Kidney tubule cell (primary cell): ENCODE data around the gene FKBP1B.
"Not testable (repeated sequence)": the region's sequence is repeated elsewhere in the genome, so short reads cannot be mapped to it uniquely, and the experiment has no call there.

Experiments used
- DNase-seq: peaks from one replicate; pipeline ENCODE4 v3.0.0-alpha.2; 2018; ENCODE audit warnings: low spot score

Gene FKBP1B

DNA sequence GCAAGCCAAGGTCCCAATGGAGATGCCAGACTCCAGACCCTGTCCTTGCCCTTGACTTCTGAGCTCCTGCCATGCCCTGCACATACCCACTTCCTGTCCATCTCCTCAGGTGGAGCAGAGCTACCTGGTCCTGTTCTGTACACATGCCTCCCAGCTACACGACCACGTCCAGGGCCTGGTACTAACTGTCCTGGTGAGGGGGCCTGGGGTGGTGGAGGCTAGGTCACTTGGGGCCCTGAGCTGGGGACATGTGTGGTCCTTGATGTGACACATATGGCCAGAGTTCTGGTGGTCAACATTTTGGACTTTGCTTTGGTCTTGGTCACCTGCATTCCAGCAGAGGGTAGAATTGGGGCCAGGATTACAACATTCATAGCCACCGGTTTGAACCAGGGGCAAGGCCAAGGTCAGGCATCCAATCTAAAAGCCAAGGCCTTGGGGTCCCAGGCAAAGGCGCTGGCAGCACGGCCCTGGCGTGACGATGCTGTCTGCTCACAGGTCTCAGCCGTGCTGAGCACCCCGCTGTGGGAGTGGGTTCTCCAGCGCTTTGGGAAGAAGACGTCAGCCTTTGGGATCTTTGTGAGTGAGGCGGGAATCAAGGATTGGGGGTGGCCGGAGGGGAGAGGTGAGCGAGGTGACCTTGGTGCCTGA, 27.1 kb upstream of the FKBP1B start:
- DNase-seq: no peak

DNA sequence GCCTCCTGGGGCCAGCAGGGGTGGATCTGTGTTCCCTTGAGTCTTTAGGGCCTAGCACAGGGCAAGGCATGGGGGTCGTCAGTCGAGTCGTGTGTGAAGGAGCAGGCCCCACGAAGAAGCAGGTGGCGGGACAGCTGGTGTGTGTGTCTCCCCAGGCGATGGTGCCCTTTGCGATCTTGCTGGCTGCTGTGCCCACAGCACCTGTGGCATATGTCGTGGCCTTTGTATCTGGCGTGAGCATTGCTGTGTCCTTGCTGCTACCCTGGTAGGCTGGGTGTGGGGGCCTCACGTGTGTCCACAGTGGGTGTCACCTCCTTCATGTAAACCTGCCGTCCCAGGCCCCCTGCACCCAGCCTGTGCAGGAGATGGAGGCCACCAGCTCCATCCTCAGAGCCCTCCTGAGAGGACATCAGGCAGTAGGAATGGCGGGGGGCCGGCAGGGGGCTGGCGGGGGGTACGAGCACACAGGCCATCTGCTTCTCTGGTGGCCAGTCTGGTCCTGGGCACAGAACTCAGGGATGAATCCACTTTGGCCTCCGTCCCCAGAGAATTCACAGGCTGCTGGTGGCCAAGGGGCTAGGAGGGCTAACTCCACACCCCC, 26.5 kb upstream of the FKBP1B start:
- DNase-seq: no peak

DNA sequence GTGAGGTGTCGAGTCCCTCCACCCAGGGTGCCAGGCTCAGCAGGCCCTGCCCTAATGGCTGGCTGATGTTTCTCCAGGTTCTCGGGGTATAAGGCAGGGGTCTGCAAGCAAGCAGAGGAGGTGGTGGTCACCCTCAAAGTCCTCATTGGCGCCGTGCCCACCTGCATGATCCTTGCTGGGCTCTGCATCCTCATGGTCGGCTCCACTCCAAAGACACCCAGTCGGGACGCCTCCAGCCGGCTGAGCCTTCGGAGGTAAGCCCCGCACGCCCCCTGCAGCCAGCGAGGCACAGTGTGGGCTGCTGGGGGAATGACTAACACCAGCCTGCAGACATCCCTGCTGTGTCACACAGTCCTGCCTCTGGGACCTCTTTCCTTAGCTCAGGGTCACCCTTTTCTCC, 25.5 kb upstream of the FKBP1B start:
- no peak for DNase-seq

DNA sequence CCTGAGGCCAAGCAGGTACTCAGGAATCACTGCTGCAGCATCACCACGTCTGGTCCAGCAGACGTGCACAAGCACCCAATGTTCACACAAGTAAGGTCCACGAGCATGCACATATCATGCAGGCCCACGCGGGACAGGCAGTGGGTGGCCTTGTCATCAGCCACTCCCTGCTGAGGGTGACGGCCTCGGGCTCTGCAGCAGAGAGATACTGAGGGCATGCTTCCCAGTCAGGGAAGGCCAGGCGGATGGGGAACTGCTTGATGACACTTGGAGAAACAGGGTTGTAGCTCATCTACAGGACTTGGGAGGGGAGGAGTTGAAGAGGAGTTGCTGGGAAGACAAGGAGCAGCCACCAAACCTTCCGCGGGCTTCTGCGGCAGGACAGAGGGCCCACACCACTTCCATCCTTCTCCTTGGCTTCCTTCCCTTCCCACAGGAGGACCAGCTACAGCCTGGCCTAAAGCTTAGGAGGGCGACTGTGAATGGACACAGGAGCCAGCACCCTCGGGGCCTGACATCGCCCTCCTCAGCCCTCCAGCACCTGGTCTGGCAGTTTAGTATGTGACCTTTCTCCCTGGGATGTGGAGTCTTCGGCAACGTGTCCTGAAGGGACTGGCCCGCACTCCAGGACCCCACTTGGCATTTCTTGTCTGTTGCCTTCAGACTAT, 24.4 kb upstream of the FKBP1B start:
- DNase-seq: no peak

DNA sequence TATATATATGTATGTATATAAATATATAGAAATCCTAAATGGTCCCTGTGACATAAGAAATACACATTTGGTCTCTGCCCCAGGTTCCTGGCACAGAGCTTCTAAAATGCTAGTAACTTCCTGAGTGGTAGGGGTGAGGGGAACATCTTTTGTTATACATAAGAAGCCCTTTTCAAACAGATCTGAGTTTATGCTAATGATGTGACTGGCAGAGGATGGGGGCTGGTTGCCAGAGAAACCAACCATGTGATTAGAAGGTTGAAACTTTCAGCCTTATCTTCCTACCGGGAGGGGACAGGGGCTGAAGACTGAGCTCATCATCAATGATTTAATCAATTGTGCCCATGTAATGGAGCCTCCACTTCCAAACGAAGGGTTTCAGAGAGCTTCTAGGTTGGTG, 23.3 kb upstream of the FKBP1B start:
- DNase-seq: no peak

DNA sequence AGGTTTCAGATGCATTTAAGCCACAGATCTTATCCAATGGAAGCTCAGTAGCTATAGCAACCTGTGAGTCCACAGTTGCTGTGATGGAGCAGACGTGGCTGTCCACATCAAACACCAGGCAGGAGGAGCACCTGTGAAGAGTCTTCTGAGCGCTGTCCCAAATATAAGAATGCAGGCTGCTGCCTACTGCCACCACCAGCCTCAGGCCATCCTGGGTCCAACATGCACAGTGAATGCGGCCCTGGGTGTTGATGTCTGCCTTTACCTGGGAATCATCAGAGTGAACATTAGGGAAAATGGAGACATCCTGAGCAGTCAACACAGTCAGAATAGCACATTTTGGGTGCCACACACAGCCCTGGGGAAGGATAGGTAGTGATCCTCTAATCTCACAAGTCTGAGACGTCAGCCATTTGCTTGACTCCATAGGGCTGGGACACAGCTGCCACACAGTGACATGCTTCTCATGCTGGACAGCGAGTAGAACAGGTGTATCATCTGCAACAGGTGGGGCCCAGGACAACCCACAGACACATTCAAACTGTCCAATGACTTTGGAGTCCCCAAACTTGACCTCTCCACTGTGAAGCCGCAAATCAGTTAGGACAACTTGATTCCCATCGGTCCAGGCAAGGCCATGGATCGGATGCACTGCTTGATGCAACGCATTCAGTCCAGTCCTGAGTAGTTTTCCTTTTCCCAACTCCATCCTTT, 10.6 kb upstream of the FKBP1B start:
- DNase-seq: no peak

DNA sequence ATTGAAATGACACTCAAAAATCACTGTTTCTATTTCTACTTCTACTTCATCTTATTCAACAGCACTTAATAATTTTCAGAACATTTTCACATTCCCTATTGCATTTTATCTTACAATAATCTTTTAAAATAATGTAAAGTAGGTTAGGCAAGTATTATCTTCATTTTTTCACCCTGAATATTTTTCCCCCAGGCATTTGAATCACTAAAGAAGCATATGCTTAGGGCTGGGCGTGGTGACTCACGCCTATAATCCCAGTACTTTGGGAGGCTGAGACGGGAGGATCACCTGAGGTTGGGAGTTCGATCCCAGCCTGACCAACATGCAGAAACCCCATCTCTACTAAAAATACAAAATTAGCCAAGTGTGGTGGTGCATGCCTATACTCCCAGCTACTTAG, 9.0 kb upstream of the FKBP1B start:
- no peak for DNase-seq

DNA sequence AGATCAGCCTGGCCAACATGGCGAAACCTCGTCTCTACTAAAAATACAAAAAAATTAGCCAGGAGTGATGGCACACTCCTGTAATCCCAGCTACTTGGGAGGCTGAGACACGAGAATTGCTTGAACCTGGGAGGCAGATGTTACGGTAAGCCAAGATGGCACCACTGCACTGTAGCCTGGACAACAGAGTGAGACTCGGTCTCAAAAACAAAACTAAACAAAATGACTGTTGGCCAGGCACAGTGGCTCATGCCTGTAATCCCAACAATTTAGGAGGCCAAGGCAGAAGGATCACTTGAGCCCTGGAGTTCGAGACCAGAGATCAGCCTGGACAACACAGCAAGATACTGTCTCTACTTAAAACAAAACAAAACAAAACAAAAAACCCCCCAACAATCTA, 6.4 kb upstream of the FKBP1B start:
- DNase-seq: not testable (repeated sequence)

DNA sequence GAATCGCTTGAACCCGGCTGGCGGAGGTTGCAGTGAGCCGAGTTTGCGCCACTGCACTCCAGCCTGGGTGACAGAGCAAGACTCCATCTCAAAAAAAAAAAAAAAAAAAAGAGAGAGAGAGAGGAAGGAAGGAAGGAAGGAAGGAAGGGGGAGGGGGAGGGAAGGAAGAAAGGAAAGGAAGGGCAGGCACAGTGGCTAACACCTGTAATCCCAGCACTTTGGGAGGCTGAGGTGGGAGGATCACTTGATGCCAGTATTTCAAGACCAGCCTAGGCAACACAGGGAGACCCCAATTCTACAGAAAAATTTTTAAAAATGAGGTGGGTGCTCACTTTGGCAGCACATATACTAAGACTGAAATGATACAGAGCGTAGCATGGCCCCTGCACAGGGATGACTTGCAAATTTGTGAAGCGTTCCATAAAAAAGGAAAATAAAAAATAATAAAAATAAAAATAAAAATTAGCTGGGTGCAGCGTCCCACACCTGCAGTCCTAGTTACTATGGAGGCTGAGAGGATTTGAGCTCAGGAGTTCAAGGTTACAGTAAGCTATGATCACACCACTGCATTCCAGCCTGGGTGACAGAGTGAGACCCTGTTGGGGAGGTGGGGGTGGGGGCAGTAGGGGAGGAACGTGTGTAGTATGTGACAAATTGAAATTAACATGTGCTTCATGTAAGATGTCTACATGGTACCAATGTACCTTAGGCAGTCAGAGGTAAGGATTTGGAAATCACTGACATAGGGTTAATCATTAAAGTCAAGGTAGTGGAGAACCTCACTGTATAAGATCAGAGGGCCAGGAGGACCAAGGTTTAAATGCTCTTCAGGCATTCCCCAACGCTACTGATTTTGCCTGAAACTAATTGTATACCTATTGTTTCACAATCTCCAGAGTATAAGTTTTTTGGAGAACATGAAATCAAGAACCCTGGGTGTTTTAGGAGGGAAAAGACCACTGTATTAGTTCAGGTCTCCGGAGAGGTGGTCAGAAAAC, 3.7 kb upstream of the FKBP1B start:
- DNase-seq: no peak

DNA sequence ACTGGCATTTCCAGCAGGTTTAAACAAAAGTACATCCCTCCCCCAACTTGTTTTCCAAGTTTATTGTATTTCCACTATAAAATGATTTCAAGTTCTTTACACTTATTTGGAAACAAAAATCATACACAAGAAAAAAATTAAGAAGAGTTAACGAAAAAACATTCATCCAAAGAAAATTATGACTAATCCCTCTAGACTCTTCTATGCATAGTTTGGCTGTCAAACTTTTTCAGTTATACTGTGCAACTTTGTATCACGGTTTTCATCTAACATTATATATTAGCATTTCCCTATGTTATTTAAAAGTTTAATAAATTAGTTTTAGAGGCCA, 3.0 kb upstream of the FKBP1B start:
- DNase-seq: no peak

DNA sequence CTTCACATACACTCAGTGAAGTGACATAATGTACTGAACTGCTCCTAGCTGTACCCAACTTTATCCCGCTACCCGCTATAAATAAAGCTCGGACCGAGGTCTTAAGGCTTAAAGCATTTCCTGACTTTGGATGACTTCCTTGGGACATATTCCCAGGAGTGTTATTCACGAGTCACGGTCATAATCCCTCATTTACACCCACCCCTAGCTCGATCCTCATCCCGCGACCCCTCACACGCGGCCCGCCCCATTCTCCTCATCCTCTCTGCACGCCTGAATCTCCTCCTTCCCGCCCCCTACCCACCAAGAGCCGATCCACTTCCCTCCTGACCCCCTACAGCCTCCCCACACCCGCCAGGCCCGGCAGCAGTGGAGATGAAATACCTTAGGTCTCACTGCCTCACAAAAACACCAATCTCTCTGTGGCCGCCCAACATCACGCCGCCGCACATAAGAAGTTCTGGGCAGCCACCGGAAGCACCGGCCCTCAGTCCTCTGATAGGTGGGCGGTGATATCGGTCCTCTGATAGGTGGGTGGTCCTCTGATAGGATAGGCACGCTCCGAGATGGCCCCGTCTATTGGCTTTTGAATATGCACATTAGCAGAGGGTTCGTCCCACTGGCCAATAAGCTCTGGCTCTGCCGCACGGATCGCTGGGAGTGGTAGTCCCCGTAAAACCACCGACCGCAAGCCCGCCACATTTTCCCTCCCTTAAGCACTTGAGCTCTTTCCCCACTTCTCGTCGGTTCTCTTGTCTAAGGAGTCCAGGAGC, 2.4 kb upstream of the FKBP1B start, which contains the start of gene WDCP:
Gene WDCP (minus strand): TSS at position 462 of the 773 bp plus-strand sequence. CDS start 7,897 bp downstream, outside the sequence.
- DNase-seq: peak; percentile 98

DNA sequence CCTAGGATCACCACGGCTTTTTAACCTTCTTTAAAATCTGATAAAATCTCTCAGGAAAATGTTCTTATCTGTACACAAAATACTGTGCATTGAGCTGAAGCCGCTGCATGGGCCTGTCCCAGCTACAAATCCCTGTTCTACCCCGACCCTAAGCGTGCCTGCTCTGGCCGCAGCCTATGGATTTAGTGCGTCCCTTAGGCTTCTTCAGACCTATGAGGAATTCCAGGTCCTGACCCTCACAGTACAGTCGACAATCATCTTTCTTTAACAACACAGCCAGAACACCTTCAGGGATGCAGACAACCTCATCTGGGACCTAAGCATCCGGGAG, 1.9 kb upstream of the FKBP1B start:
- DNase-seq: no peak

DNA sequence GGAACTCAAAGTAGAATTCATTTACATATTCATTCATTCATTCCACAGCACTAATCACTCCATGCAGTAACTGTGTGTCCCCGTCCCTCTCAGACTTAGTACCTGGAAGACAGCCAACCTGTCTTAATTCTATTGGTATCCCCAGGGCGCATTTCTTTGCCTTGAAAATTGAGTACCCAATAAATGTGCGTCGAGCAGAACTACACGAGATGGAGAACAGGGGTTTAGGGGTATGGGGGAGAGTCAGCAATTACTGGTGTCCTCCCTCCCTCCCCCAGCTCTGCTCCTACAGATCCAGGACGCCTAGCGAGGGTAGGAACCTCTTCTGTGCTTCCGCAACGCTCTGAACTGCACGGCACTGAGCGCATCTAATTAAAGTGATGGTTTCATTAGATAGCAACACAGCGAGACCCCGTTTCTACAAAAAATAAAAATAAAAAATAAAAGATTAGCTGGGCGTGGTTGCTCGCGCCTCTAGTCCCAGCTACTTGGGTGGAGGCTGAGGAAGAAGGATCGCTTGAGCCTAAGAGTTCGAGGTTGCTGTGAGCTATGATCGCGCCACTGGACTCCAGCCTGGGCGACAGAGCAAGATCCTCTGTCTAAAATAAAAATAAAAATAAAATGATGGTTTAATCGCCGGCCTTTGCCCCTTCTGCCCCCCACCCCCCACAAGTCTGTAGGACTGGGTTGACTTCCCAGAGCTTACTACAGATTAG, 614 bp upstream of the FKBP1B start:
- no peak for DNase-seq

DNA sequence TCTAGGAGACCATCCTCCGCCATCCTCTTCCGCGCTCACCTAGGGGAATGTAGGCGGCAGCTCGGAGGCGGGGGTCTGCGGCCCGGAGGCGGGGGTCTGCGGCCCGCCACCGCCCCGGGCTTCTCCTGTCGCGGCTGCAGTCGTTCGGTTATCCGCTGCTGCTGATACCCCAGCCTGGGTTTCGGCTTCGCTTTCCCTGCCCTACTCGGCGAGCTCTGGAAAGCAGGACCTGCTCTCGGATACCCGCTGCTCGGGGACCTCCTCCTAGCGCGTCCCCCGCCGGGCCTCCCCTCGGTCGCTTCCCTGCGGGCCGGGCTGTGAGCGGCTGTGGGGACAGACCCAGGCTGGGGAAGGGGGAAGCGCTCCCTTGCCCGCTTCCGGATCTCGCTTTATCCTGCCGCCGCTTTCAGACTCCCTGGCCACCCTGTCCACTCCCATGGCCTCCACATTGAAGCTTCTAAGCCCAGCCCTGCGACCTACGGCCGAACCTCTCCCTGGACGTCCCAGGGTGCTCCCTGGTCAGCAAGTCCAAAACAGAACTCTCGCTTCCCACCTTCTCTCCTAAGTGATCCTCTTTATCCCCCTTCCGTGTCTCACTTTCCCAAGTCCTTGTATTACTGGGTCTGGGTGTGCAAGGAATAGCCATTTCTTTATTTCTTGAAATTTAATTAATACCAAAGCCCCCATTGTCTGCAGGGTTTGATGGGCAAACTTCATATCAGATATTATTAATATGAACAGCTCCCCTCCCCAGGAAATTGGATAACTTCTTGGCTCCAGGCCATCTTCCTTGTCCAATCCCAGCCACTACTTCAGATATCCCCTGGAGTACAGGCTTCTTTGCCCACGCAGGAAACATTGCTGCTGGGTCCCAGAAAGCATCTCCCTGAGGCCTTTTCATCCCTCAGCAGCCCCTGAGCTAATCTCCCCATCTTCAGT, 769 bp downstream of the FKBP1B start:
- DNase-seq: peak; percentile 14

DNA sequence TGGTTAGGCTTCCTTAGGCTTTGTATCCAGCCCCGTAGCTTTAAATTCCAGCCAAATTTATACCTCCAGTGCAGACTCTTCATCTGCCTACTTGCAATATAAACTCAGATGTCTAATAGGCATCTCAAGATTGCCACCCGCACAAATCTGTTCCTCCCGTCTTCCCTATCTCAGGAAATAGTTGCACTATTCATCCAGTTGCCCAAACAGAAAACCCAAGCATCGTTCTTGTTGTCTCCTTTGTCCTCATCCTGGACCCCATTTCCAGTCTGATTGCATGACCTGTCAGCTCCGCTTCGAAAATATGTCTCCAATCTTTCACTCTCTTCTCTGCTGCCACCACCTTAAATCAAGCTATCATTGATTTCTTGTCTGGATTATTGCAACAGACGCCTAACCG, 2.3 kb downstream of the FKBP1B start:
- DNase-seq: no peak

DNA sequence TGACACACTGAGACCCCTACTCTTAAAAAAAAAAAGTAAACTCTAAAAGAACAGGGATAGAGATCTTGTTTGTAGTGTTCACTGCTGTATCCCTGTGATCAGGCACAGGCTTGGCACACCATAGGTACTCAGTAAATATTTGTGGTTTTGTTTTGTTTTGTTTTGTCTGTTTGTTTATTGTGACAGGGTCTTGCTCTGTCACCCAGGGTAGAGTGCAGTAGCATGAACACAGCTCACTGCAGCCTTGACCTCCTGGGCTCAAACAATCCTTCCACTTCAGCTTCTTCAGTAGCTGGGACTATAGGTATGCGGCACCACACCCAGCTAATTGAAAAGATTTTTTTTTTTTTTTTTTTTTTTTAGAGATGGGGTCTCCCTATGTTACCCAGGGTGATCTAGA, 3.4 kb downstream of the FKBP1B start:
- no peak for DNase-seq

DNA sequence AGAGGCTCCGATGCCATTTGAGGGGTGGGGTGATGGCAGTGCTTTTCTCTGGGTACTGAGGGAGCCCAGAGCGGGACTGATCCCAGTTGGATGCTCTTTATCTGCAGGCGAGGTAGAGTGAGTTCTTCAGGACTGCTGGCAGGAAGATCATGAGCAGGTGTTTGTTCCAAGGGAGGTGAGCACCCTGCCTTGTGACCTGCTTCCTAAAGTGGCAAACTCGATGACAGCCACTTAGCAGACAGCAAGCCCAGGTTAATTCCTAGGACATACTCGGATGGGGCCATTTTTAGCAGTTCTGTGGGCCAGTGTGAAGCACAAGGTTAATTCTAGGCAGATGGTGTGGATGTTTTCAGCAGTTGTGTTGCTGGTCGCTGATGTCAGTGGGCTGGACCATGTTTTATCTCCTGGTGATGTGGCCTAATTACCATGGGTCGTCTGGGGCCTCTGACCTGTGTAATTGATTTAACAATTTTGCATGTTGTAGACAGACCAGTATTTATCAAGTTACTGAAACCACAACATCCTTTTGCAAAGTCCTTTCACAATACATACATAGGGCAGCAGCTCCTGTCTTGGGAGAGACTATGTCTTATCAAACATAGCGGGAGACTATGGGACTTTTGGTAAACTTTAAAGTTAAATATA, 4.9 kb downstream of the FKBP1B start:
- DNase-seq: no peak

DNA sequence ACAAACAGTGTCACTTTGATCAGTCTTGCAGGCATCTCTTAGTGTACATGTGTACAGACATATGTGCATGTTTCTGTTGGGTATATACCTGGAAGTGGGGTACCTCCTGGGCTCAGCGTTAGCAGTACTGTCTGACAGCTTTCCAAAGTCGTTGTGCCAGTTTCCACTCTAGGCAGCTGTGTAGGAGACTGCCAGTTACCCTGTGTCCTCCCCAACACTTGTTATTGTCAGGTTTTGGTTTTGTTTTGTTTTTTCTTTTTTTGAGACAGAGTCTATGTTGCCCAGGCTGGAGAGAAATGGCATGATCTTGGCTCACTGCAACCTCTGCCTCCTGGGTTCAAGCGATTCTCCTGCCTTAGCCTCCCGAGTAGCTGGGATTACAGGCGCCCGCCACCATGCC, 6.2 kb downstream of the FKBP1B start:
- no peak for DNase-seq
